H1 (cell line): Measurements from ENCODE around the gene CCNE1. TPM values are rescaled to one million over a fixed set of nuclear protein-coding genes. Genes with fewer than 3 reads are reported as not detected.

Experiments used
- CTCF ChIA-PET: fragments of 300-600 bp; sonication (Branson Sonifier 250); formaldehyde crosslinking; loops from one replicate; lab custom pipeline; 2021; ENCODE audit not compliant: partially characterized antibody; lab: Charles Lee
- POLR2A ChIA-PET: fragments of 300-600 bp; sonication (Branson Sonifier 250); formaldehyde crosslinking; loops from one replicate; lab custom pipeline; 2021; ENCODE audit warnings: inconsistent platforms; ENCODE audit not compliant: partially characterized antibody; lab: Charles Lee
- DNase-seq, 2 experiments: peaks; one replicate each; pipeline versions ENCODE4 v3.0.0 to v3.0.0-alpha.2; 2010 to 2022; ENCODE audit warnings: low spot score in 2 of 2, low read depth in 1 of 2, mixed read lengths in 1 of 2
- FAIRE-seq: peaks from 2 replicates; lab custom pipeline; 2011; peaks lifted over from hg19 to GRCh38; lab: Jason Lieb, UNC
- H2AFZ ChIP-seq: 2 replicates; pipeline ENCODE4 v1.8.1; 2012; ENCODE audit warnings: low read length, inconsistent platforms
- H2AK5ac ChIP-seq: 2 replicates; pipeline ENCODE4 v1.6.1; 2013; ENCODE audit warnings: low read depth, low read length
- H2BK120ac ChIP-seq: replicated peaks from 2 replicates; pipeline ENCODE3; 2013; ENCODE audit warnings: low read depth, low read length, inconsistent platforms
- H2BK12ac ChIP-seq: 2 replicates; pipeline ENCODE4 v1.6.1; 2013; ENCODE audit warnings: low read depth, low read length
- H2BK15ac ChIP-seq: 2 replicates; pipeline ENCODE4 v1.6.1; 2013; ENCODE audit warnings: low read length
- H2BK20ac ChIP-seq: 2 replicates; pipeline ENCODE4 v1.6.1; 2013; ENCODE audit warnings: low read length
- H2BK5ac ChIP-seq: 2 replicates; pipeline ENCODE4 v1.6.1; 2013; ENCODE audit warnings: low read depth, low read length
- H3K14ac ChIP-seq: 2 replicates; pipeline ENCODE4 v1.6.1; 2013; ENCODE audit warnings: inconsistent platforms; ENCODE audit not compliant: insufficient read length
- H3K18ac ChIP-seq: 2 replicates; pipeline ENCODE4 v1.6.1; 2013; ENCODE audit warnings: low read length; ENCODE audit errors: extremely low read depth
- H3K23ac ChIP-seq: 2 replicates; pipeline ENCODE4 v1.6.1; 2013; ENCODE audit warnings: inconsistent platforms; ENCODE audit not compliant: insufficient read length
- H3K23me2 ChIP-seq: 2 replicates; pipeline ENCODE4 v1.6.1; 2013; ENCODE audit warnings: low read depth, low read length
- H3K27ac ChIP-seq: 2 replicates; pipeline ENCODE4 v1.6.1; 2011; ENCODE audit warnings: low read depth, low read length, inconsistent platforms
- H3K27me3 ChIP-seq, 4 experiments: replicated peaks in 1 of 4; 1 replicate in 1 of 4; 2 replicates in 3 of 4; pipeline versions ENCODE4 v1.6.1 to v1.8.1; 2011 to 2013; ENCODE audit warnings: low read length in 3 of 4, mild to moderate bottlenecking in 3 of 4, inconsistent platforms in 2 of 4, mixed read lengths in 2 of 4, moderate library complexity in 1 of 4; ENCODE audit not compliant: control insufficient read depth in 3 of 4, insufficient read depth in 3 of 4; ENCODE audit errors: extremely low read depth in 1 of 4
- H3K36me3 ChIP-seq, 4 experiments: 2 replicates each; pipeline versions ENCODE4 v1.6.1 to v1.8.1; 2011 to 2013; ENCODE audit warnings: mild to moderate bottlenecking in 4 of 4, low read length in 3 of 4, moderate library complexity in 2 of 4, control low read depth in 1 of 4, inconsistent platforms in 1 of 4; ENCODE audit not compliant: insufficient read depth in 4 of 4, control insufficient read depth in 2 of 4
- H3K4ac ChIP-seq: replicated peaks from 2 replicates; pipeline ENCODE3; 2013; ENCODE audit warnings: low read length, low read depth, mixed read lengths, inconsistent platforms; ENCODE audit not compliant: insufficient read length
- H3K4me1 ChIP-seq, 4 experiments: replicated peaks in 1 of 4; 1 replicate in 1 of 4; 2 replicates in 3 of 4; pipeline versions ENCODE4 v1.6.1 to v1.8.1; 2011 to 2013; ENCODE audit warnings: low read length in 3 of 4, inconsistent platforms in 2 of 4, mixed read lengths in 1 of 4; ENCODE audit not compliant: insufficient read depth in 4 of 4, control insufficient read depth in 3 of 4
- H3K4me2 ChIP-seq, 2 experiments: 2 replicates each; pipeline versions ENCODE4 v1.6.1 to v1.8.1; 2011 to 2013; ENCODE audit warnings: low read depth in 2 of 2, low read length in 2 of 2, control low read depth in 1 of 2, inconsistent platforms in 1 of 2, mild to moderate bottlenecking in 1 of 2; ENCODE audit not compliant: insufficient read depth in 1 of 2
- H3K4me3 ChIP-seq, 4 experiments: fragments of 200-600, 300-600 bp in 1 of 4; sonication (generic), shearing (Covaris generic), sonication (Bioruptor Twin) in 1 of 4; 2 replicates each; pipeline versions ENCODE4 v1.5.1 to v1.8.1; 2011 to 2016; ENCODE audit warnings: low read length in 4 of 4, low read depth in 3 of 4, control low read depth in 2 of 4, inconsistent platforms in 2 of 4, mild to moderate bottlenecking in 2 of 4, mixed read lengths in 1 of 4, moderate library complexity in 1 of 4; ENCODE audit not compliant: insufficient read depth in 2 of 4; ENCODE audit errors: extremely low read depth in 1 of 4
- H3K56ac ChIP-seq: replicated peaks from 2 replicates; pipeline ENCODE3; 2013; ENCODE audit warnings: low read depth, mild to moderate bottlenecking, mixed read lengths, low read length, inconsistent platforms; ENCODE audit not compliant: insufficient read length
- H3K79me1 ChIP-seq: 2 replicates; pipeline ENCODE4 v1.6.1; 2013; ENCODE audit warnings: low read depth, low read length, control low read depth
- H3K79me2 ChIP-seq, 2 experiments: 2 replicates each; pipeline versions ENCODE4 v1.6.1 to v1.8.1; 2012 to 2013; ENCODE audit warnings: low read length in 2 of 2, mild to moderate bottlenecking in 2 of 2, inconsistent platforms in 1 of 2; ENCODE audit not compliant: insufficient read depth in 2 of 2, control insufficient read depth in 1 of 2
- H3K9ac ChIP-seq, 4 experiments: replicated peaks in 1 of 4; 1 replicate in 1 of 4; 2 replicates in 3 of 4; pipeline versions ENCODE4 v1.6.1 to v1.8.1; 2011 to 2013; ENCODE audit warnings: low read depth in 3 of 4, low read length in 3 of 4, control low read depth in 2 of 4, mild to moderate bottlenecking in 2 of 4, moderate library complexity in 2 of 4, inconsistent platforms in 1 of 4; ENCODE audit errors: extremely low read depth in 1 of 4
- H3K9me3 ChIP-seq, 2 experiments: 2 replicates each; pipeline versions ENCODE4 v1.6.1 to v1.8.1; 2012 to 2013; ENCODE audit warnings: mild to moderate bottlenecking in 2 of 2, moderate library complexity in 2 of 2, control low read depth in 1 of 2, inconsistent platforms in 1 of 2, low read depth in 1 of 2, low read length in 1 of 2, mixed read lengths in 1 of 2; ENCODE audit not compliant: insufficient read depth in 2 of 2
- H4K20me1 ChIP-seq, 2 experiments: replicated peaks in 1 of 2; 2 replicates each; pipeline versions ENCODE3 to v1.8.1; 2011 to 2013; ENCODE audit warnings: inconsistent platforms in 2 of 2, low read length in 2 of 2, mild to moderate bottlenecking in 1 of 2; ENCODE audit not compliant: insufficient read depth in 2 of 2, control insufficient read depth in 1 of 2
- H4K5ac ChIP-seq: 2 replicates; pipeline ENCODE4 v1.6.1; 2013; ENCODE audit warnings: low read length, low read depth, mixed read lengths, inconsistent platforms; ENCODE audit not compliant: insufficient read length
- H4K8ac ChIP-seq: 2 replicates; pipeline ENCODE4 v1.8.0; 2013; ENCODE audit warnings: mild to moderate bottlenecking, moderate library complexity, low read length, inconsistent platforms; ENCODE audit not compliant: insufficient read depth; ENCODE audit errors: extremely low read depth
- H4K91ac ChIP-seq: replicated peaks from 2 replicates; pipeline ENCODE3; 2013; ENCODE audit warnings: low read length, mixed read lengths, inconsistent platforms; ENCODE audit not compliant: insufficient read length
- CHD1 ChIP-seq: IDR thresholded peaks from 2 replicates; pipeline ENCODE4 v1.6.1; 2012; ENCODE audit warnings: low read depth, low read length, improper control_type of control experiment
- NRF1 ChIP-seq: IDR thresholded peaks from 2 replicates; pipeline ENCODE4 v1.6.1; 2011; ENCODE audit warnings: mild to moderate bottlenecking, low read depth, low read length, improper control_type of control experiment
- RXRA ChIP-seq: IDR thresholded peaks from 2 replicates; pipeline ENCODE4 v1.6.1; 2011; ENCODE audit warnings: low read depth, mild to moderate bottlenecking, low read length, moderate library complexity; ENCODE audit not compliant: insufficient read depth
- SAP30 ChIP-seq: fragments of 300-600 bp; sonication (generic); IDR thresholded peaks from 2 replicates; pipeline ENCODE4 v1.7.1; 2012; ENCODE audit warnings: low read length, moderate library complexity, mild to moderate bottlenecking, inconsistent platforms; ENCODE audit not compliant: insufficient read depth, insufficient replicate concordance
- SRF ChIP-seq: IDR thresholded peaks from 2 replicates; pipeline ENCODE4 v1.6.1; 2011; ENCODE audit warnings: mild to moderate bottlenecking, low read depth, low read length, moderate library complexity
- TEAD4 ChIP-seq: IDR thresholded peaks from 2 replicates; pipeline ENCODE4 v1.6.1; 2012; ENCODE audit warnings: low read depth, low read length, inconsistent platforms, mixed read lengths
- WGBS, 2 experiments: shearing (Covaris generic) in 1 of 2; methylation state at CpG; one replicate each; pipeline versions ENCODE4 v1.1.6 to v1.1.7; 2013 to 2015; ENCODE audit warnings: low lambda C conversion rate in 2 of 2, mixed read lengths in 2 of 2, inconsistent platforms in 1 of 2, low coverage in 1 of 2, missing lambda C conversion rate in 1 of 2; ENCODE audit not compliant: insufficient replicate concordance in 2 of 2, insufficient coverage in 1 of 2, insufficient read length in 1 of 2; ENCODE audit errors: extremely low coverage in 1 of 2, missing lambda C conversion rate in 1 of 2; 5-methylcytosine and 5-hydroxymethylcytosine counted together
- polyA plus RNA-seq, 7 experiments: library from polyadenylated mRNA; depleted of rRNA in 3 of 7; stranded (reverse) in 5 of 7; unstranded in 2 of 7; fragments of >200 nt in 5 of 7; fragments of 200-250 nt in 2 of 7; gene quantifications; 1 replicate in 5 of 7; 2 replicates in 1 of 7; 4 replicates in 1 of 7; pipeline versions ENCODE4 v1.2.1 to v1.2.3, GENCODE V29; 2011 to 2013; ENCODE audit warnings: missing spikeins in 2 of 7, mixed read lengths in 2 of 7
- total RNA-seq: library from RNA; stranded (reverse); fragmentation: NEBNext Ultra II Directional; extraction: Animal tissue kit (Norgen Biotek cat#: 25700); gene quantifications from 2 replicates; pipeline ENCODE4 v1.2.1, GENCODE V29; 2021

Gene CCNE1
- total and polyA plus RNA-seq, 2 of the 8 experiments (the other 6 are each of a cell fraction or from before 2014, with no cell fraction given): 43.2 to 44.6 TPM

DNA sequence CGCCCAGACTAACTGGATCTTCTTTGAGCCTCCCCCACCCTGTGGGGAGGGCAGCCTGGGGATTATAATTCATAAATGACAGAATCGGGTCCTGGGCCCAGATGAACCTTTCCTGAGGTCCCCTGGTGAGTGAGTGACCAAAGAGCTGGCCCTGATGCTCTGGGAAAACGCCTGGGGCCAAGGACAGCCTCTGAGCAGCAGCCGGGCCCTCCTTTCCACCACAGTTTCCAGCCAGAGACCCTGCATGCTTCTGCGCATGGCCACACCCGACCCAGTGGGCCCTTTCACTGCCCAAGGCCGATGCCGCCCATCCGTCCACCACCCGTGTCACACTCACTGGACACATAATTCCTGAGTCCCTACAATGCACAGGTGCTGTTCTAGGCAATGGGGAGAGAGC is 43.6 kb upstream of the CCNE1 start:
- Histone ChIP-seq H3K9ac (no peak overlapping the region), H4K20me1 (peaks cover 0 to 1% of the 10 kb centered on the region in 2 experiments), H2AFZ (no peak overlapping the region), H3K27me3 (no peaks in the 10 kb centered on the region), H4K8ac (no peak overlapping the region; the same call in 1 of the 2 replicates), H3K4me2 (no peak overlapping the region), H3K4me1 (no peaks in the 10 kb centered on the region), H3K4me3 (no peak overlapping the region), H3K56ac (no peak overlapping the region), H2BK20ac (no peak overlapping the region), H2BK5ac (no peak overlapping the region), H3K14ac (no peak overlapping the region), H3K79me2 (no peaks in the 10 kb centered on the region), H2BK15ac (no peak overlapping the region)
- FAIRE-seq (no peak), DNase-seq (no peak)
- 81% methylated on average over 10 of the region's 10 CpGs; no CpG with 5 or more reads in 1 of the 2 experiments for WGBS, 2 experiments
- CTCF ChIA-PET: interaction anchor here (0.9 to 9.6 kb wide), 7 partner anchors 8 to 105 kb away, joined by 3 to 103 read pairs (median 5); no protein-coding TSS in a partner anchor
- TF ChIP-seq SAP30: no peak
- TF ChIP-seq TEAD4: no peak
- no peak for TF ChIP-seq SRF
- TF ChIP-seq RXRA: no peak
- no peak for TF ChIP-seq NRF1
- TF ChIP-seq CHD1: no peak
- TF ChIP-seq, all 59 proteins: peak for 0
- POLR2A ChIA-PET: no interaction called here
- Histone ChIP-seq H4K5ac (no peak overlapping the region), H4K91ac (no peak overlapping the region), H3K4ac (no peak overlapping the region), H2AK5ac (no peak overlapping the region), H3K23ac (no peak overlapping the region), H3K18ac (no peak overlapping the region), H3K79me1 (no peaks in the 10 kb centered on the region), H3K27ac (no peak overlapping the region), H3K23me2 (no peaks in the 10 kb centered on the region), H2BK120ac (no peak overlapping the region), H2BK12ac (no peak overlapping the region), H3K36me3 (no peaks in the 10 kb centered on the region), H3K9me3 (no peaks in the 10 kb centered on the region)
